ENCODE measurements around the gene OSGIN1.

Gene OSGIN1

DNA sequence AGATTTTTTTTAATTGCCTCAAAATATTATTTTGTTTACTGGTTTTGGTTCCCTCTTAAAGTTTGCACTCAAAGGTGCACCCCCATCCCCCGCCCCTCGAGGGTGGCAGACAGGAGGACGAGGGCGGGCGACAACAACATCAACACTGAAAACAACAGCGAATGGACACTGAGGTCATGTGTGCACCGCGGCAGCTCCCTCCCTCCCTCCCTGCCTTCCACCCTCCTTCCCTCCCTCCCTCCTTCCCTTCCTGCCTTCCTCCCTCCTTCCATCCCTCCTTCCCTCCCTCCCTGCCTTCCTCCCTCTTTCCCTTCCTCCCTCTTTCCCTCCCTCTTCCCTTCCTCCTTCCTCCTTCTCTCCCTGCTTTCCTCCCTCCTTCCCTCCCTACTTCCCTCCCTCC is 1.5 kb upstream of the OSGIN1 start:
- no peak for TF ChIP-seq ZNF384 (IDR thresholded peaks at IDR 0.05)
- TF ChIP-seq SUZ12 (IDR thresholded peaks at IDR 0.05), result no peak
- no peak for TF ChIP-seq CTBP1 (IDR thresholded peaks at IDR 0.05; ENCODE audit: borderline replicate concordance)
- TF ChIP-seq ARNT (IDR thresholded peaks at IDR 0.05), result no peak
- TF ChIP-seq ELF4 (IDR thresholded peaks at IDR 0.05), result no peak
- no peak for TF ChIP-seq L3MBTL2 (conservative IDR thresholded peaks at IDR 0.05)
- no peak for TF ChIP-seq SP1 (IDR thresholded peaks at IDR 0.05)
- TF ChIP-seq FOXM1 (IDR thresholded peaks at IDR 0.05; ENCODE audit: borderline replicate concordance), result no peak
- TF ChIP-seq HDGF (IDR thresholded peaks at IDR 0.05; ENCODE audit: borderline replicate concordance), result no peak
- no peak for TF ChIP-seq FOXK2 (IDR thresholded peaks at IDR 0.05)
- TF ChIP-seq LEF1 (IDR thresholded peaks at IDR 0.05; ENCODE audit: borderline replicate concordance), result no peak
- TF ChIP-seq TARDBP (IDR thresholded peaks at IDR 0.05), result no peak
- no peak for TF ChIP-seq FOXA1 (IDR thresholded peaks at IDR 0.05)
- TF ChIP-seq BHLHE40 (IDR thresholded peaks at IDR 0.05; ENCODE audit: borderline replicate concordance), result no peak
- TF ChIP-seq, protein P1, sequence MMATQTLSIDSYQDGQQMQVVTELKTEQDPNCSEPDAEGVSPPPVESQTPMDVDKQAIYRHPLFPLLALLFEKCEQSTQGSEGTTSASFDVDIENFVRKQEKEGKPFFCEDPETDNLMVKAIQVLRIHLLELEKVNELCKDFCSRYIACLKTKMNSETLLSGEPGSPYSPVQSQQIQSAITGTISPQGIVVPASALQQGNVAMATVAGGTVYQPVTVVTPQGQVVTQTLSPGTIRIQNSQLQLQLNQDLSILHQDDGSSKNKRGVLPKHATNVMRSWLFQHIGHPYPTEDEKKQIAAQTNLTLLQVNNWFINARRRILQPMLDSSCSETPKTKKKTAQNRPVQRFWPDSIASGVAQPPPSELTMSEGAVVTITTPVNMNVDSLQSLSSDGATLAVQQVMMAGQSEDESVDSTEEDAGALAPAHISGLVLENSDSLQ (IDR thresholded peaks at IDR 0.05), result no peak
- TF ChIP-seq NFRKB (IDR thresholded peaks at IDR 0.05), result no peak
- DNase-seq (ENCODE audit: extremely low spot score), result no peak
- CTCF ChIA-PET, result no interaction called here

DNA sequence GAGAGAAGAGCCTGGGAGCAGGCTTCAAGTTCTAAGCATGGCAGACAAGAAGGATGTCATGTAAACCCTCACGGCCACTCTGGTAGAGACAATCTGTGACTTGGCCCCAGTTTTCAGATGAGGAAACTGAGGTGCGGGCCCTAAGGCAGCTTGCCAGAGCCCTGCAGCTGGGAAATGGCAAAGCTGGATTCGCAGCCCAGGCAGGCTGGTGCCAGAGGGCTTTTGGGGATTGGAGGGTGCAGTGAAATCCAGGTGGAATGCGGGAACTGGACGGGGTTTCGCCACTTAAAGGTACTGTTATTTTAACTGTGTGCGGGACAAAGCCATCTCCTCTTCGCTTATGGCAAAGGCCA is 477 bp upstream of the OSGIN1 start:
- ChIA-PET POLR2A (no interaction called here), CTCF (no interaction called here)
- no peak for DNase-seq (ENCODE audit: extremely low spot score)
- TF ChIP-seq ARNT (IDR thresholded peaks at IDR 0.05) (no peak), TARDBP (IDR thresholded peaks at IDR 0.05) (no peak), FOXA1 (IDR thresholded peaks at IDR 0.05) (no peak), ELF4 (IDR thresholded peaks at IDR 0.05) (no peak)
- TF ChIP-seq, protein P1 (IDR thresholded peaks at IDR 0.05), result no peak

More for the DNA sequence above, 1.5 kb upstream of the OSGIN1 start:
- POLR2A ChIA-PET, result no interaction called here

DNA sequence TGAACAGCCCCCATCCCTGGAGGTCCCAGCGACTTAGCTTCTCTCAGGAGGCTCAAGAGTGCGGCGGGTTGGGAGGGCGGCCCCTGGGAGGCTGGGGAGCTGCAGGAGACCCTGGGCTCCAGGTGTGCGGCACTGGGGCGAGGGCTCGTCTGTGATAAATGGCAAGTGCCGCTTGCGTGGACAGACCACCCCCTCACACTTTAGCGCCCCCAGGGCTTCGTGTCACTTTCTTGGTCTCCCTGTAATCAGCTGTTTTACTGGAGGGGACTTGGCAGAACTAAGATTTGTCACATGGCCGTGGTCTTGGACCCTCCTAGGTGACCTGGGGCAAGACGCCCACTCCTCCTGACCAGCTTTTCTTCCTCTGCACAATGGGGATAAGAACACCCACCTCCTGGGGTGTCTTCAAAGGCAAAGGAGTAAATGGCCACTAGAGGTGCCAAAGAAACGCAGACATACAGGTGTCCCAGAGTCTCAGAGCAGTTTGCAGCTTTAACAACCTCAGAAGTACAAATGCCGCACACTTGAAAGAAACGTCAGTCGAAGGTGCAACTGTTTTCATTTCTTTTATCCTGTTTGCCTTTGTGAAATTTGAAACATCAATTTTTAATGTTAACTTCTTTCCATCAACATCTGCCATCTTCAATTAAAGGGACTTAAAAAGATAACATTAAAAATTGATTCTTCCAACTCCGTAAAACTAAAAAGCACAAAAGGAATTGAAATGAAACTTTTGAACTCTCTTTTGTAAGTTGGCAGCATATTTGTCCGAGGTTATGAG is 946 bp downstream of the OSGIN1 start:
- no peak for TF ChIP-seq FOXA1 (IDR thresholded peaks at IDR 0.05)
- TF ChIP-seq L3MBTL2 (conservative IDR thresholded peaks at IDR 0.05), result no peak
- no peak for TF ChIP-seq LEF1 (IDR thresholded peaks at IDR 0.05; ENCODE audit: borderline replicate concordance)
- no peak for TF ChIP-seq SUZ12 (IDR thresholded peaks at IDR 0.05)
- no peak for TF ChIP-seq BHLHE40 (IDR thresholded peaks at IDR 0.05; ENCODE audit: borderline replicate concordance)
- no peak for TF ChIP-seq TARDBP (IDR thresholded peaks at IDR 0.05)
- no peak for TF ChIP-seq FOXK2 (IDR thresholded peaks at IDR 0.05)
- TF ChIP-seq ELF4 (IDR thresholded peaks at IDR 0.05), result no peak
- TF ChIP-seq SP1 (IDR thresholded peaks at IDR 0.05), result no peak
- TF ChIP-seq, protein P1 (IDR thresholded peaks at IDR 0.05), result no peak
- TF ChIP-seq FOXM1 (IDR thresholded peaks at IDR 0.05; ENCODE audit: borderline replicate concordance), result no peak
- TF ChIP-seq CTBP1 (IDR thresholded peaks at IDR 0.05; ENCODE audit: borderline replicate concordance), result no peak
- no peak for TF ChIP-seq ARNT (IDR thresholded peaks at IDR 0.05)
- TF ChIP-seq ZNF384 (IDR thresholded peaks at IDR 0.05), result no peak
- TF ChIP-seq NFRKB (IDR thresholded peaks at IDR 0.05), result no peak
- no peak for TF ChIP-seq HDGF (IDR thresholded peaks at IDR 0.05; ENCODE audit: borderline replicate concordance)
- ChIA-PET POLR2A (interaction anchor here (1.1 kb wide), 1 partner anchor 27 kb away, joined by 4 read pairs; no protein-coding TSS in a partner anchor), CTCF (interaction anchor here (0.6 to 2.1 kb wide), 10 partner anchors 10 to 1857 kb away, joined by 3 to 14 read pairs (median 3); no protein-coding TSS in a partner anchor)
- DNase-seq (ENCODE audit: extremely low spot score), result peak; percentile 57

DNA sequence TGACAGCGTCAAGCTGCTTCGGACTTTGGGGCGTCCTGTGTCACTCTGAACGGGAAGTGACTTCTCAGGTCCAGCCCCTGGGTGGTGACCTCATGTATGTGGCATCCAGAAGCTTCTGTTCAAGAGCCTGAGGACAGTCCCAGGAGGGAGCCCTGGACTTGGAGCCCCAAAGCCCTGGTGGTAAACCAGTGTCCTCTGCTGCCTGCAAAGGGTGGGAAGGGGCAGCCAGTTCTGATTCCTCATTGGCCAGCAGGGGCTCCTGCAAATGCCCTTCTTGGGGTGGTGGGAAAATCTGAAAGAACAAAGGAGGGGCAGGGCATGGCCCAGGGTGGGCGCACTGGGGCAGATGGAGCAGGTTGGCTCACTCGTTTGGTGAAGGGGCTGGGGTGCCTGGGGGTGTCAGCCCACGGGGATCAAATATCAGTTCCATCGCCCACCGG is 1.6 kb downstream of the OSGIN1 start:
- TF ChIP-seq ELF4 (IDR thresholded peaks at IDR 0.05) (no peak), NFRKB (IDR thresholded peaks at IDR 0.05) (no peak), LEF1 (IDR thresholded peaks at IDR 0.05; ENCODE audit: borderline replicate concordance) (no peak), FOXA1 (IDR thresholded peaks at IDR 0.05) (no peak), SP1 (IDR thresholded peaks at IDR 0.05) (no peak), SUZ12 (IDR thresholded peaks at IDR 0.05) (no peak), CTBP1 (IDR thresholded peaks at IDR 0.05; ENCODE audit: borderline replicate concordance) (no peak), FOXK2 (IDR thresholded peaks at IDR 0.05) (no peak), ZNF384 (IDR thresholded peaks at IDR 0.05) (no peak), HDGF (IDR thresholded peaks at IDR 0.05; ENCODE audit: borderline replicate concordance) (no peak)
- TF ChIP-seq, protein P1 (IDR thresholded peaks at IDR 0.05), result no peak
- ChIA-PET POLR2A (no interaction called here), CTCF (interaction anchor here (0.6 to 2.1 kb wide), 9 partner anchors 10 to 1858 kb away, joined by 3 to 14 read pairs (median 3); no protein-coding TSS in a partner anchor)
- DNase-seq (ENCODE audit: extremely low spot score), result no peak

DNA sequence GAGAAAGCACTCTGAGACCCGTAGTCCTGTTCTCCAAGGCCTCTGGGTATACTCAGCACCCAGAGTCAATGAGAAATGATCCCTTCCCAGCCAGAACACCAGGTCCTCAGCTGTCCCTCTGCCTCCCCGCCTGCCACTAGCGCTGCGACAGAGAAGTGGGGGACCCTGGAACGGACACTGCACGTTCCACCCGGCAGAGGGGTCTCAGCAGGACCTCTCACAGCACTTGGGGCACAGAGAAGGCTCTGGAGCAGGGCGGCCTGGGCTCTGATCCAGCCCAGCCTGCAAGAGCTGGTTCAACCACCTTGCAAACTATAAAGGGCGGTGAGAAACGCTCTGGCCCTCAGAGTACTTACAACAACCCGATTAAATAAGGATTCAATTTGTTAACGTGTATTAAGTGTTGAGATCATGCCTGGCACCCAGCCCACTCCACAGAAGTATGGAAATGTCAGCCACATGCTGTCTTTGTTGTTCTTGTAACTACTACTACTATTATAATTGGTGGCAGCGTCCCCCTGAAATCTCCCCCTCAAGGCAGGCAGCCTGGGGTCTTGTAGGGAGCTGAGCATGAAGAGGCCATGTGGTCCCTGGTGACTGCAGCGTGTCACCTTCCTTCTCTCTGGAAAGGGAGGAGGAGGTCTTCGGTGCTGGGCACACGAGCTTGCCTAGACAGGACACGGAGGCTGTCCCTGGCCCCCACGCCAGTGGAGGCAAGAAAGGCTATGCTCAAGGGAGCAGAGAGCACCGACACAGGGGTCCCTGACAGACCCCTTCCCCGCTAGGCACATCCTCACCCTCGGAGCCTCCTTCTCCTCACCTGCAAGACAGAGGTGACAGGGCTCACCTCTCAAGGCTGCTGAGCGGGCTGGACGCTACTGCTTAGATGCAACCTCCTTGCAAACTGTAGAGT is 2.4 kb downstream of the OSGIN1 start:
- DNase-seq (ENCODE audit: extremely low spot score), result no peak
- ChIA-PET CTCF (interaction anchor here (3.0 kb wide), 1 partner anchor 109 kb away, joined by 34 read pairs; no protein-coding TSS in a partner anchor), POLR2A (no interaction called here)
- TF ChIP-seq TARDBP (IDR thresholded peaks at IDR 0.05) (no peak), BHLHE40 (IDR thresholded peaks at IDR 0.05; ENCODE audit: borderline replicate concordance) (no peak), HDGF (IDR thresholded peaks at IDR 0.05; ENCODE audit: borderline replicate concordance) (no peak), FOXK2 (IDR thresholded peaks at IDR 0.05) (no peak), FOXA1 (IDR thresholded peaks at IDR 0.05) (no peak), ARNT (IDR thresholded peaks at IDR 0.05) (no peak), L3MBTL2 (conservative IDR thresholded peaks at IDR 0.05) (no peak), NFRKB (IDR thresholded peaks at IDR 0.05) (no peak), LEF1 (IDR thresholded peaks at IDR 0.05; ENCODE audit: borderline replicate concordance) (no peak), ZNF384 (IDR thresholded peaks at IDR 0.05) (no peak), CTBP1 (IDR thresholded peaks at IDR 0.05; ENCODE audit: borderline replicate concordance) (no peak), SP1 (IDR thresholded peaks at IDR 0.05) (no peak)
- TF ChIP-seq, protein P1 (IDR thresholded peaks at IDR 0.05), result no peak
